ENCODE results near the gene PARP2. TPM values are rescaled to one million over a fixed set of nuclear protein-coding genes. Genes with fewer than 3 reads are reported as not detected.
"Not testable (repeated sequence)": the region's sequence is repeated elsewhere in the genome, so short reads cannot be mapped to it uniquely, and the experiment has no call there.

PARP2 gene
- total RNA-seq, 1 donor from 2014 or later = 50.7 TPM

DNA sequence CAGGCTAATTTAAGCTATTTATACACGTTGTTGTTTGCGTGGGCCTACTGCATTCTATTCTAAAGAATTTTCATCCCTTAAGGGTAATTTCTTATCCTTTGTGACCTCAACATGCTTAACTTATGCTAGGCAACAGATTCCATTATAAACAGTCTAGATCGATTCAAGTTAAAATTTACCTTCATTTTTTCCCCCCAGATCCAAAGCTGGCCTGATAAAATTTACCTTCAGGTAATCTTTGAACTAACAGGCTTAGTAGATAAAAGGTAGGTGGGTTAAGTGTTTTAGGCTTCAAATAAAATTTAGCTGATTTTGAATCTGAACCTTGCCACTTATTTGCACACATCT, 10.0 kb upstream of the PARP2 start:
- Mint-ChIP-seq H3K36me3 (ENCODE audit: low read depth) (peaks cover 3% of the 10 kb centered on the region), H3K27me3 (ENCODE audit: low read depth) (no peaks in the 10 kb centered on the region), H3K4me3 (peak overlapping the region; percentile 98), H3K27ac (ENCODE audit: unreplicated experiment) (peak overlapping the region; percentile 100), H3K4me1 (peaks cover 41% of the 10 kb centered on the region), H3K9me3 (no peaks in the 10 kb centered on the region)
- TF ChIP-seq, protein P1, sequence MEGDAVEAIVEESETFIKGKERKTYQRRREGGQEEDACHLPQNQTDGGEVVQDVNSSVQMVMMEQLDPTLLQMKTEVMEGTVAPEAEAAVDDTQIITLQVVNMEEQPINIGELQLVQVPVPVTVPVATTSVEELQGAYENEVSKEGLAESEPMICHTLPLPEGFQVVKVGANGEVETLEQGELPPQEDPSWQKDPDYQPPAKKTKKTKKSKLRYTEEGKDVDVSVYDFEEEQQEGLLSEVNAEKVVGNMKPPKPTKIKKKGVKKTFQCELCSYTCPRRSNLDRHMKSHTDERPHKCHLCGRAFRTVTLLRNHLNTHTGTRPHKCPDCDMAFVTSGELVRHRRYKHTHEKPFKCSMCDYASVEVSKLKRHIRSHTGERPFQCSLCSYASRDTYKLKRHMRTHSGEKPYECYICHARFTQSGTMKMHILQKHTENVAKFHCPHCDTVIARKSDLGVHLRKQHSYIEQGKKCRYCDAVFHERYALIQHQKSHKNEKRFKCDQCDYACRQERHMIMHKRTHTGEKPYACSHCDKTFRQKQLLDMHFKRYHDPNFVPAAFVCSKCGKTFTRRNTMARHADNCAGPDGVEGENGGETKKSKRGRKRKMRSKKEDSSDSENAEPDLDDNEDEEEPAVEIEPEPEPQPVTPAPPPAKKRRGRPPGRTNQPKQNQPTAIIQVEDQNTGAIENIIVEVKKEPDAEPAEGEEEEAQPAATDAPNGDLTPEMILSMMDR (conservative IDR thresholded peaks at IDR 0.05) = no peak
- no peak for DNase-seq (ENCODE audit: low read depth, low spot score)

DNA sequence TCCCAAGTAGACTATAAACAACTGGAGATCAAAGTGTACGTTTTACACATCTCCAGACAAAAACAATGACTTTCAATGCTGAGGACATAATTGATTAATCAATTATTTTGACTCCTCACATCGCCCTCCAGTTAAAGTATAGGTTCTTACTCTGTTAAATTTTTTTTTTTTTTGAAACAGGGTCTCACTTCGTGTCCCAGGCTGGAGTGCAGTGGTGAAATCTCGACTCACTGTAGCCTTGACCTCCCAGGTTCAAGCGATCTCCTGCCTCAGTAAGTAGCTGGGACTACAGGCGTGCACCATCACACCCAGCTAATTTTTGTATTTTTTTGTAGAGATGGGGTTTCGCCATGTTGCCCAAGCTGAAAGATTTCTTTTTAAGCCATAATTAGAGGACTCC, 9.4 kb upstream of the PARP2 start:
- H3K4me1 Mint-ChIP-seq = peaks cover 36% of the 10 kb centered on the region
- peaks cover 3% of the 10 kb centered on the region for H3K36me3 Mint-ChIP-seq (ENCODE audit: low read depth)
- H3K27ac Mint-ChIP-seq (ENCODE audit: unreplicated experiment) = no peak overlapping the region
- no peaks in the 10 kb centered on the region for H3K27me3 Mint-ChIP-seq (ENCODE audit: low read depth)
- H3K9me3 Mint-ChIP-seq = no peaks in the 10 kb centered on the region
- no peak for DNase-seq (ENCODE audit: low read depth, low spot score)
- TF ChIP-seq, protein P1 (conservative IDR thresholded peaks at IDR 0.05) = no peak
- no peak overlapping the region for H3K4me3 Mint-ChIP-seq

GRCh38 chr14:20341032-20341431, 2.4 kb upstream of the PARP2 start:
- not testable (repeated sequence) for DNase-seq (ENCODE audit: low read depth, low spot score); H3K27ac Mint-ChIP-seq (ENCODE audit: unreplicated experiment); H3K36me3 Mint-ChIP-seq (ENCODE audit: low read depth); H3K9me3 Mint-ChIP-seq; H3K27me3 Mint-ChIP-seq (ENCODE audit: low read depth)
- H3K4me3 Mint-ChIP-seq = peak overlapping the region; percentile 67
- peaks cover 21% of the 10 kb centered on the region for H3K4me1 Mint-ChIP-seq

- Mint-ChIP-seq H3K4me3 (peak overlapping the region; percentile 96), H3K27me3 (ENCODE audit: low read depth) (peaks cover 8% of the 10 kb centered on the region), H3K9me3 (no peaks in the 10 kb centered on the region), H3K27ac (ENCODE audit: unreplicated experiment) (no peak overlapping the region), H3K4me1 (peaks cover 21% of the 10 kb centered on the region), H3K36me3 (ENCODE audit: low read depth) (peaks cover 10% of the 10 kb centered on the region)
- TF ChIP-seq, protein P1 (conservative IDR thresholded peaks at IDR 0.05) = no peak
- no peak for DNase-seq (ENCODE audit: low read depth, low spot score)
These were observed 1.8 kb upstream of the PARP2 start for GRCh38 chr14:20341646-20342045.

DNA sequence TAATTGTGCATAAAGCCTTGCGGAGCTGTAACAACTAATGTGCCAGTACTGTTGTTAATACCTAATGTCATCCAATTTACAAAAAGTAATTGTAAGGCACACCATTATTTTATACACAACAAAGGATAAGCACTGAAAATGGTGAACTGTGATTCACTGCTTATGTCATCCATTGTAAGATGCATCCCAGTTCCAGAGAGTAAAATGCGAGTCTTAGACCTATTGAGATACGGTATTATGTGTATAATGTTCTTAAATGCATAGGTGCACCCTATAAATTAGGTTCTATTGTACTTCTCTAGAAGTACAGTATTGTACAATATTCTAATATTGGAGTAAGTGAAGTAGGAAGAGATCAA, 406 bp downstream of the PARP2 start:
- no peak for DNase-seq (ENCODE audit: low read depth, low spot score)
- Mint-ChIP-seq H3K9me3 (no peaks in the 10 kb centered on the region), H3K36me3 (ENCODE audit: low read depth) (peaks cover 11% of the 10 kb centered on the region), H3K4me1 (peaks cover 21% of the 10 kb centered on the region), H3K27me3 (ENCODE audit: low read depth) (peaks cover 8% of the 10 kb centered on the region), H3K27ac (ENCODE audit: unreplicated experiment) (peak overlapping the region; percentile 97), H3K4me3 (peak overlapping the region; percentile 96)
- TF ChIP-seq, protein P1 (conservative IDR thresholded peaks at IDR 0.05) = no peak

DNA sequence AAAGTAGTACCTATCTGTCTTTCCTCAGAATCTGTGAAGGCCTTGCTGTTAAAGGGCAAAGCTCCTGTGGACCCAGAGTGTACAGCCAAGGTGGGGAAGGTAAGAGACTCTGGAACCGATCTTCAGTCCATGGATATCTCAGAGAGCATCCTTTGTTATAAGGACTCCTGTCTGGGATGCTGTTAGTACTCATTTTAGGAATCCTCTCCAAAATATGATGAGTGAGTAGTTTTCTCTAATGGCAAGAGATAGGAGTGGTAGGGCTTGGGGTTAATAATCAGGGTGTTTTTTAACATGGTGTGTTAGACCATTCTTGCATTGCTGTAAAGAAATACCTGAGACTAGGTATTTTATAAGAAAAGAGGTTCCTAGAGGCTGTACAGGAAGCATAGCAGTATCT, 1.9 kb downstream of the PARP2 start:
- H3K9me3 Mint-ChIP-seq = no peaks in the 10 kb centered on the region
- peaks cover 21% of the 10 kb centered on the region for H3K4me1 Mint-ChIP-seq
- peaks cover 16% of the 10 kb centered on the region for H3K36me3 Mint-ChIP-seq (ENCODE audit: low read depth)
- TF ChIP-seq, protein P1 (conservative IDR thresholded peaks at IDR 0.05) = no peak
- DNase-seq (ENCODE audit: low read depth, low spot score) = no peak
- peaks cover 8% of the 10 kb centered on the region for H3K27me3 Mint-ChIP-seq (ENCODE audit: low read depth)
- no peak overlapping the region for H3K27ac Mint-ChIP-seq (ENCODE audit: unreplicated experiment)
- peak overlapping the region; percentile 96 for H3K4me3 Mint-ChIP-seq
